ENCODE results near the gene PAFAH1B2. TPM values are rescaled to one million over a fixed set of nuclear protein-coding genes. Genes with fewer than 3 reads are reported as not detected.
A peak's percentile ranks its signal among the peaks of the same experiment; 100 is the strongest.

The PAFAH1B2 gene
- total and polyA plus RNA-seq, 2 donors (not counting 3 experiments of a cell fraction or from before 2014, with no cell fraction given) = 34.2 to 128 TPM

DNA sequence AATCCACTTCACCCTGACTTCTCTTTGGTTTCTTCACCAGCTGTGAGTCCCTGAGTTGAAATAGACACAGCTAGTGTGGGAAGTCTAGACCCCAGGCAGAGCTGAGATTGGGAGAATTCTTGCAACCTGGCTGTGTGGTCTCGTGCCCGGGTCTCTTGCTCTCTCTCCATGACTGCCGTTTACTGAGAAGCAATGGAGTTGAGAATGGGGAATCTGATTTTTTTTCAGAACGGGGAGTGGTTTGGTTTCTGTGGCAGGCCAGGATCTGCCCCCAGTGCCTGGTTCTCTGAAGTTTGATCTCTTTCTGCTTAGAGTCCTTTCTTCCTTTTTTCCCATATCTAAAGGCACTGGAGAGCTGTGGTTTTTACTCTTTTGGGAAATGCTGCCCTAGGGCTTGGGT, 35.9 kb downstream of the PAFAH1B2 start:
- peak overlapping the region; percentile 73 for H3K4me2 ChIP-seq (ENCODE audit: insufficient read depth, low read length)
- peaks cover 0 to 5% of the 10 kb centered on the region in 2 experiments for H3K36me3 ChIP-seq (ENCODE audit: control insufficient read depth in 2 of 2, extremely low read depth in 1 of 2, insufficient read depth in 2 of 2, low read length in 2 of 2)
- no peaks in the 10 kb centered on the region for H3K9me3 ChIP-seq (replicated peaks; ENCODE audit: control insufficient read depth, insufficient read depth, low read length)
- intact Hi-C loops (cut with micrococcal nuclease) = no loop called here
- dilution Hi-C loops (cut with MboI; ENCODE audit: extremely low pct_ligation_motif_present, low sequenced_read_pairs) = no loop called here
- ChIA-PET POLR2A (interaction anchor here (0.7 to 1.5 kb wide), 3 partner anchors 19 to 120 kb away, joined by 3 to 4 read pairs (median 4); partner anchors contain the start of gene PCSK7), CTCF (interaction anchor here (0.7 to 5.8 kb wide), 16 partner anchors 7 to 300 kb away, joined by 3 to 90 read pairs (median 6); partner anchors contain the start of genes PAFAH1B2, PCSK7 and RNF214)
- TF ChIP-seq JUN (IDR thresholded peaks at IDR 0.05; ENCODE audit: borderline replicate concordance, insufficient read depth, insufficient read length, low read depth) = no peak
- TF ChIP-seq POLR2A (IDR thresholded peaks at IDR 0.05; ENCODE audit: low read depth, low read length) = no peak
- TF ChIP-seq EZH2 (IDR thresholded peaks at IDR 0.05; ENCODE audit: borderline replicate concordance, low read depth, low read length, severe bottlenecking) = no peak
- no peak for TF ChIP-seq POLR2AphosphoS5 (IDR thresholded peaks at IDR 0.05; ENCODE audit: insufficient read depth, low read depth, low read length)
- TF ChIP-seq, protein P1, sequence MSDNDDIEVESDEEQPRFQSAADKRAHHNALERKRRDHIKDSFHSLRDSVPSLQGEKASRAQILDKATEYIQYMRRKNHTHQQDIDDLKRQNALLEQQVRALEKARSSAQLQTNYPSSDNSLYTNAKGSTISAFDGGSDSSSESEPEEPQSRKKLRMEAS (IDR thresholded peaks at IDR 0.05; ENCODE audit: insufficient read depth, insufficient read length) = no peak
- no peak for FAIRE-seq
- peak overlapping the region in 1 of 3 experiments; percentile 60 for H3K4me3 ChIP-seq (replicated peaks in 1 of 3; ENCODE audit: insufficient read depth in 1 of 3, low read depth in 1 of 3, low read length in 3 of 3)
- H4K20me1 ChIP-seq (replicated peaks; ENCODE audit: control insufficient read depth, extremely low read depth, insufficient read depth, low read length) = no peaks in the 10 kb centered on the region
- no peak overlapping the region for H3K9ac ChIP-seq (replicated peaks; ENCODE audit: extremely low read depth, insufficient read depth, low read length)
- no peaks in the 10 kb centered on the region for H3K79me2 ChIP-seq (ENCODE audit: control insufficient read depth, insufficient read depth, low read length)
- H3K27ac ChIP-seq (ENCODE audit: insufficient read depth, low read depth, low read length) = no peak overlapping the region
- H3K4me1 ChIP-seq (ENCODE audit: control insufficient read depth, extremely low read depth, insufficient read depth, low read length) = peaks cover 18% of the 10 kb centered on the region
- H2AFZ ChIP-seq (ENCODE audit: low read depth, low read length) = no peak overlapping the region
- no peaks in the 10 kb centered on the region for H3K9me1 ChIP-seq (replicated peaks; ENCODE audit: control insufficient read depth, extremely low read depth, insufficient read depth, low read length)
- H3K27me3 ChIP-seq (ENCODE audit: control insufficient read depth in 2 of 2, insufficient read depth in 2 of 2, low read length in 2 of 2) = no peaks in the 10 kb centered on the region
- no TSS peak for BruUV-seq (replicated peaks)
- no peak for DNase-seq (ENCODE audit: low read depth, low spot score)

All from endothelial cell of umbilical vein (primary cell).